IMR-90 (cell line): ENCODE data around the gene ROCK1. TPM values are rescaled to one million over a fixed set of nuclear protein-coding genes. Genes with fewer than 3 reads are reported as not detected.

Experiments
- ATAC-seq: fragments of 200-7000 bp; cut with Tn5 transposase; 2 replicates; pipeline ENCODE4 v1.9.1; 2020; ENCODE audit warnings: low read depth, mild to moderate bottlenecking, moderate library complexity
- BruUV-seq: library from RNA; stranded (reverse); fragments of 400-500 nt; replicated peaks from 2 replicates; lab custom pipeline; 2021; lab: Mats Ljungman, UMichigan
- CTCF ChIA-PET: fragments of 300-600 bp; formaldehyde crosslinking; extraction: SDS; loops from one replicate; lab custom pipeline; 2021; ENCODE audit warnings: antibody characterized with exemption; lab: Yijun Ruan, JAX
- POLR2A ChIA-PET: fragments of 300-600 bp; sonication (Branson Sonifier 250); formaldehyde crosslinking; loops from one replicate; lab custom pipeline; 2022; ENCODE audit warnings: antibody characterized with exemption; ENCODE audit not compliant: unreplicated experiment; lab: Charles Lee
- DNase-seq: peaks from one replicate; pipeline ENCODE4 v3.0.0; 2013
- H2AFZ ChIP-seq: replicated peaks from 2 replicates; pipeline ENCODE3; 2013; ENCODE audit warnings: low read length, mild to moderate bottlenecking; ENCODE audit not compliant: poor library complexity
- H2AK5ac ChIP-seq: 2 replicates; pipeline ENCODE4 v1.6.1; 2013; ENCODE audit warnings: low read depth, low read length, inconsistent platforms
- H2AK9ac ChIP-seq: replicated peaks from 2 replicates; pipeline ENCODE3; 2013; ENCODE audit warnings: mild to moderate bottlenecking, low read depth, low read length, moderate library complexity; ENCODE audit not compliant: poor library complexity
- H2BK120ac ChIP-seq: 2 replicates; pipeline ENCODE4 v1.6.1; 2013; ENCODE audit warnings: low read depth, low read length, inconsistent platforms
- H2BK15ac ChIP-seq: 3 replicates; pipeline ENCODE4 v1.6.1; 2013; ENCODE audit warnings: low read depth, low read length, inconsistent platforms
- H2BK20ac ChIP-seq: 2 replicates; pipeline ENCODE4 v1.6.1; 2013; ENCODE audit warnings: low read depth, mild to moderate bottlenecking, inconsistent platforms, low read length, moderate library complexity
- H2BK5ac ChIP-seq: 2 replicates; pipeline ENCODE4 v1.6.1; 2013; ENCODE audit warnings: mild to moderate bottlenecking, low read depth, low read length, inconsistent platforms; ENCODE audit not compliant: poor library complexity, severe bottlenecking
- H3K14ac ChIP-seq: replicated peaks from 2 replicates; pipeline ENCODE4 v1.6.1; 2013; ENCODE audit warnings: low read depth, low read length, inconsistent platforms
- H3K18ac ChIP-seq: 2 replicates; pipeline ENCODE4 v1.6.1; 2013; ENCODE audit warnings: low read depth, low read length, control low read depth
- H3K23ac ChIP-seq: 2 replicates; pipeline ENCODE4 v1.6.1; 2013; ENCODE audit warnings: low read depth, low read length, inconsistent platforms
- H3K27ac ChIP-seq: 2 replicates; pipeline ENCODE4 v1.5.1; 2013; ENCODE audit warnings: mild to moderate bottlenecking, control low read depth, low read length; ENCODE audit not compliant: insufficient read depth
- H3K27me3 ChIP-seq: 2 replicates; pipeline ENCODE4 v1.6.1; 2013; ENCODE audit warnings: low read length; ENCODE audit not compliant: control insufficient read depth, insufficient read depth
- H3K36me3 ChIP-seq: 2 replicates; pipeline ENCODE4 v1.6.1; 2013; ENCODE audit warnings: low read length, mixed read lengths; ENCODE audit not compliant: control insufficient read depth, insufficient read depth
- H3K4ac ChIP-seq: 2 replicates; pipeline ENCODE4 v1.6.1; 2013; ENCODE audit warnings: low read depth, low read length, inconsistent platforms
- H3K4me1 ChIP-seq: 2 replicates; pipeline ENCODE4 v1.6.1; 2013; ENCODE audit warnings: low read length, mixed read lengths; ENCODE audit not compliant: control insufficient read depth, insufficient read depth
- H3K4me2 ChIP-seq: 2 replicates; pipeline ENCODE4 v1.6.1; 2013; ENCODE audit warnings: low read depth, mild to moderate bottlenecking, control low read depth, low read length, moderate library complexity
- H3K4me3 ChIP-seq: 2 replicates; pipeline ENCODE4 v1.5.1; 2013; ENCODE audit warnings: low read depth, mild to moderate bottlenecking, control low read depth, low read length, moderate library complexity; ENCODE audit not compliant: insufficient read depth
- H3K56ac ChIP-seq: 2 replicates; pipeline ENCODE4 v1.6.1; 2013; ENCODE audit warnings: low read length, inconsistent platforms; ENCODE audit not compliant: insufficient read depth; ENCODE audit errors: extremely low read depth
- H3K79me1 ChIP-seq, 2 experiments: 2 replicates each; pipeline ENCODE4 v1.6.1; 2013; ENCODE audit warnings: low read length in 2 of 2, inconsistent platforms in 1 of 2, low read depth in 1 of 2
- H3K9ac ChIP-seq: 2 replicates; pipeline ENCODE4 v1.6.1; 2013; ENCODE audit warnings: low read depth, low read length, control low read depth
- H3K9me1 ChIP-seq: 2 replicates; pipeline ENCODE4 v1.6.1; 2013; ENCODE audit warnings: low read length, inconsistent platforms; ENCODE audit not compliant: insufficient read depth
- H3K9me3 ChIP-seq: 2 replicates; pipeline ENCODE4 v1.6.1; 2013; ENCODE audit warnings: low read length; ENCODE audit not compliant: control insufficient read depth, insufficient read depth
- H4K20me1 ChIP-seq: 2 replicates; pipeline ENCODE4 v1.6.1; 2013; ENCODE audit warnings: low read length, inconsistent platforms; ENCODE audit not compliant: insufficient read depth
- H4K5ac ChIP-seq: 2 replicates; pipeline ENCODE4 v1.6.1; 2013; ENCODE audit warnings: mild to moderate bottlenecking, low read depth, low read length, control low read depth
- H4K8ac ChIP-seq, 2 experiments: 2 replicates each; pipeline ENCODE4 v1.6.1; 2013; ENCODE audit warnings: low read depth in 2 of 2, low read length in 2 of 2, control low read depth in 1 of 2, inconsistent platforms in 1 of 2
- H4K91ac ChIP-seq: 2 replicates; pipeline ENCODE4 v1.6.1; 2013; ENCODE audit warnings: low read depth, low read length, inconsistent platforms; ENCODE audit not compliant: insufficient read depth
- BHLHE40 ChIP-seq: fragments of 150-350 bp; IDR thresholded peaks from 2 replicates; pipeline ENCODE4 v1.6.1; 2016; ENCODE audit warnings: mild to moderate bottlenecking, low read depth, low read length
- CEBPB ChIP-seq: IDR thresholded peaks from 2 replicates; pipeline ENCODE4 v1.6.1; 2012; ENCODE audit warnings: low read depth, low read length, improper control_type of control experiment
- CHD1 ChIP-seq: IDR thresholded peaks from 2 replicates; pipeline ENCODE4 v1.6.1; 2012; ENCODE audit warnings: low read depth, low read length, improper control_type of control experiment
- CTCF ChIP-seq: conservative IDR thresholded peaks from 2 replicates; pipeline ENCODE4 v1.5.1; 2012; ENCODE audit warnings: mild to moderate bottlenecking, low read depth, low read length, improper control_type of control experiment
- ELK1 ChIP-seq: fragments of 150-350 bp; IDR thresholded peaks from 2 replicates; pipeline ENCODE4 v1.6.1; 2016; ENCODE audit warnings: low read depth, mild to moderate bottlenecking, low read length, moderate library complexity, borderline replicate concordance
- FOS ChIP-seq: fragments of 150-350 bp; IDR thresholded peaks from 2 replicates; pipeline ENCODE4 v1.6.1; 2016; ENCODE audit warnings: low read depth, low read length
- MAFK ChIP-seq: IDR thresholded peaks from 2 replicates; pipeline ENCODE4 v1.6.1; 2012; ENCODE audit warnings: low read depth, low read length, improper control_type of control experiment
- MAZ ChIP-seq: IDR thresholded peaks from 2 replicates; pipeline ENCODE4 v1.6.1; 2012; ENCODE audit warnings: low read depth, mild to moderate bottlenecking, low read length, improper control_type of control experiment, moderate library complexity, borderline replicate concordance
- MXI1 ChIP-seq: IDR thresholded peaks from 2 replicates; pipeline ENCODE4 v1.6.1; 2012; ENCODE audit warnings: low read depth, mild to moderate bottlenecking, low read length, moderate library complexity, borderline replicate concordance
- NFE2L2 ChIP-seq: fragments of 150-350 bp; IDR thresholded peaks from 2 replicates; pipeline ENCODE4 v1.6.1; 2016; ENCODE audit warnings: low read depth, mild to moderate bottlenecking, low read length
- POLR2A ChIP-seq: IDR thresholded peaks from 2 replicates; pipeline ENCODE4 v1.6.1; 2012; ENCODE audit warnings: mild to moderate bottlenecking, low read depth, low read length
- RAD21 ChIP-seq: IDR thresholded peaks from 2 replicates; pipeline ENCODE4 v1.6.1; 2012; ENCODE audit warnings: low read length, improper control_type of control experiment
- RCOR1 ChIP-seq: IDR thresholded peaks from 2 replicates; pipeline ENCODE4 v1.6.1; 2012; ENCODE audit warnings: mild to moderate bottlenecking, low read length, improper control_type of control experiment; ENCODE audit not compliant: insufficient replicate concordance
- RFX5 ChIP-seq: IDR thresholded peaks from 2 replicates; pipeline ENCODE4 v1.8.0; 2012; ENCODE audit warnings: low read depth, mild to moderate bottlenecking, low read length, moderate library complexity
- SMC3 ChIP-seq: fragments of 150-350 bp; IDR thresholded peaks from 2 replicates; pipeline ENCODE4 v1.6.1; 2016; ENCODE audit warnings: low read depth, mild to moderate bottlenecking, antibody characterized with exemption, low read length, moderate library complexity
- USF2 ChIP-seq: fragments of 150-350 bp; IDR thresholded peaks from 2 replicates; pipeline ENCODE4 v1.6.1; 2017; ENCODE audit warnings: mild to moderate bottlenecking, antibody characterized with exemption, low read length, low read depth
- WGBS, 2 experiments: methylation state at CpG; one replicate each; pipeline versions ENCODE4 v1.1.5 to v1.1.7; 2013; ENCODE audit warnings: missing lambda C conversion rate in 2 of 2; ENCODE audit not compliant: insufficient read length in 1 of 2; ENCODE audit errors: extremely low coverage in 2 of 2; 5-methylcytosine and 5-hydroxymethylcytosine counted together
- dilution Hi-C: fragments of 300-500 bp; cut with HindIII; formaldehyde crosslinking; loops from one replicate; pipeline ENCODE4 v1.14.3; 2018; ENCODE audit warnings: low sequenced_read_pairs; ENCODE audit not compliant: unreplicated experiment
- in situ Hi-C: fragments of 300-500 bp; cut with MboI; formaldehyde crosslinking; loops from 3 replicates; pipeline ENCODE4 v1.14.3; 2019; ENCODE audit warnings: low sequenced_read_pairs, inconsistent platforms, mixed read lengths
- intact Hi-C: fragments of 100-400 bp; cut with micrococcal nuclease; formaldehyde crosslinking; loops from 2 replicates; pipeline ENCODE4 v1.10.0; 2022
- polyA plus RNA-seq, 3 experiments: library from polyadenylated mRNA; depleted of rRNA; stranded (reverse); fragments of >200 nt; gene quantifications; 2 replicates each; pipeline ENCODE4 v1.2.3, GENCODE V29; 2012; ENCODE audit warnings: low replicate concordance in 1 of 3
- total RNA-seq: library from RNA; depleted of rRNA; stranded (reverse); fragments of >200 nt; gene quantifications from 2 replicates; pipeline ENCODE4 v1.2.3, GENCODE V29; 2012

Gene ROCK1
- total and polyA plus RNA-seq, 2 of the 4 experiments (the other 2 are of a cell fraction), result 9.9 to 17.0 TPM

- ATAC-seq, result no peak
- no peak overlapping the region for H2AFZ ChIP-seq
- no peak overlapping the region for H3K4me2 ChIP-seq
- TF ChIP-seq RCOR1, result no peak
- no peak for TF ChIP-seq RAD21
- TF ChIP-seq ELK1, result no peak
- TF ChIP-seq POLR2A, result no peak
- TF ChIP-seq CTCF, result no peak
- TF ChIP-seq CEBPB, result no peak
- TF ChIP-seq MXI1, result no peak
- TF ChIP-seq NFE2L2, result no peak
- TF ChIP-seq MAZ, result no peak
- TF ChIP-seq BHLHE40, result no peak
- TF ChIP-seq RFX5, result no peak
- TF ChIP-seq SMC3, result no peak
- no peak for TF ChIP-seq FOS
- TF ChIP-seq CHD1, result no peak
- TF ChIP-seq MAFK, result no peak
- no peak for TF ChIP-seq USF2
- H3K23ac ChIP-seq, result no peak overlapping the region
- peaks cover 7% of the 10 kb centered on the region for H3K9me1 ChIP-seq
- no peak for DNase-seq
- no peak overlapping the region for H2AK9ac ChIP-seq
- H4K20me1 ChIP-seq, result peaks cover 63% of the 10 kb centered on the region
- 0 out of 2 replicates have a peak, but pooled peaks cover 2% of the 10 kb centered on the region for H3K4me1 ChIP-seq
- no peak overlapping the region for H3K27ac ChIP-seq
- no peak overlapping the region for H2BK5ac ChIP-seq
- no peak overlapping the region for H2BK120ac ChIP-seq
- no peaks in the 10 kb centered on the region for H3K9me3 ChIP-seq
- H3K4me3 ChIP-seq, result no peak overlapping the region
- no peak overlapping the region for H3K9ac ChIP-seq
- ChIA-PET POLR2A (no interaction called here), CTCF (interaction anchor here (0.9 kb wide), 1 partner anchor 115 kb away, joined by 5 read pairs; no protein-coding TSS in a partner anchor)
- dilution Hi-C loops, result no loop called here
- no peak overlapping the region for H4K8ac ChIP-seq
- H3K36me3 ChIP-seq, result no peaks in the 10 kb centered on the region
- no TSS peak for BruUV-seq
- H3K56ac ChIP-seq, result no peak overlapping the region
- H3K14ac ChIP-seq, result no peak overlapping the region
- no peak overlapping the region for H2BK20ac ChIP-seq
- 92% methylated on average over 2 of the region's 9 CpGs; no CpG with 5 or more reads in 1 of the 2 experiments for WGBS, 2 experiments
- H2AK5ac ChIP-seq, result no peak overlapping the region
- no peak overlapping the region for H4K5ac ChIP-seq
- H2BK15ac ChIP-seq, result no peak overlapping the region
- H3K18ac ChIP-seq, result no peak overlapping the region
- no peaks in the 10 kb centered on the region for H3K27me3 ChIP-seq
- in situ Hi-C loops, result loop anchor here (10.0 kb wide), 1 partner anchor 65 kb away; no protein-coding TSS in a partner anchor
- no peak overlapping the region for H3K4ac ChIP-seq
- H3K79me1 ChIP-seq, result peaks cover 9 to 46% of the 10 kb centered on the region in 2 experiments; a peak in 3 of 4 replicates
- intact Hi-C loops, result loop anchor here (5.0 to 10.0 kb wide), 2 partner anchors 47 to 115 kb away; no protein-coding TSS in a partner anchor
- no peak overlapping the region for H4K91ac ChIP-seq
Observed at GRCh38 chr18:21099442-21099841, 12.2 kb downstream of the ROCK1 start.
